K562 (cell line): ENCODE results near the gene SPON2. TPM values are rescaled to one million over a fixed set of nuclear protein-coding genes. Genes with fewer than 3 reads are reported as not detected.

Experiments used
- CAMTA2 ChIP-seq: fragments of 250-450 bp; sonication (Bioruptor Pico); conservative IDR thresholded peaks from 2 replicates; pipeline ENCODE4 v1.5.1; 2022
- ERF ChIP-seq: fragments of 450-650 bp; formaldehyde crosslinking; IDR thresholded peaks from 2 replicates; pipeline ENCODE4 v1.4.0; 2020; ENCODE audit warnings: mild to moderate bottlenecking, mixed read lengths
- HNRNPUL1 ChIP-seq: fragments of 200-400 bp; formaldehyde crosslinking; IDR thresholded peaks from 2 replicates; pipeline ENCODE4 v1.6.1; 2017; ENCODE audit warnings: low read length
- REST ChIP-seq, 2 experiments: fragments of 450-650 bp; formaldehyde crosslinking in 1 of 2; IDR thresholded peaks; 2 replicates each; pipeline versions ENCODE4 v1.4.0 to v1.6.1; 2014 to 2020; ENCODE audit warnings: mild to moderate bottlenecking in 2 of 2, borderline replicate concordance in 1 of 2, low read depth in 1 of 2
- SMAD2 ChIP-seq: fragments of 150-350 bp; IDR thresholded peaks from 2 replicates; pipeline ENCODE4 v1.6.1; 2014; ENCODE audit warnings: low read depth, mild to moderate bottlenecking, low read length
- SMAD3 ChIP-seq: fragments of 450-650 bp; formaldehyde crosslinking; conservative IDR thresholded peaks from 2 replicates; pipeline ENCODE4 v1.4.0; 2020; ENCODE audit warnings: mild to moderate bottlenecking
- UBTF ChIP-seq, 2 experiments: IDR thresholded peaks; 2 replicates each; pipeline ENCODE4 v1.6.1; 2012; ENCODE audit warnings: improper control_type of control experiment in 2 of 2, low read depth in 2 of 2, low read length in 2 of 2, borderline replicate concordance in 1 of 2
- polyA plus RNA-seq, 8 experiments: library from polyadenylated mRNA; depleted of rRNA in 4 of 8; stranded (reverse) in 5 of 8; unstranded in 3 of 8; fragments of >200 nt; fragmentation: Nextera tagmentation in 2 of 8; fragmentation: Illumina TruSeq in 1 of 8; extraction: Ambion mirVana in 2 of 8; extraction: Trizol in 1 of 8; gene quantifications; 2 replicates each; pipeline versions ENCODE4 v1.2.1 to v1.2.3, GENCODE V29; 2011 to 2014; ENCODE audit warnings: inconsistent platforms in 1 of 8, missing spikeins in 1 of 8
- total RNA-seq, 7 experiments: library from RNA; depleted of rRNA in 6 of 7; stranded (reverse); fragments of >200 nt in 6 of 7; fragmentation: Illumina TruSeq in 2 of 7; extraction: Trizol in 2 of 7; gene quantifications; 2 replicates each; pipeline versions ENCODE4 v1.2.1 to v1.2.3, GENCODE V29; 2011 to 2021; ENCODE audit warnings: low replicate concordance in 1 of 7

SPON2 gene
- total and polyA plus RNA-seq, 9 of the 15 experiments (the other 6 are each of a cell fraction or from before 2014, with no cell fraction given): 0.21 to 2.2 (median 0.83) TPM

GRCh38 chr4:1215141-1216075 is 43.0 kb upstream of the SPON2 start (continued):
- TF ChIP-seq REST (IDR thresholded peaks at IDR 0.05; ENCODE audit: borderline replicate concordance): no peak
- TF ChIP-seq REST (CRISPR knock-in tag; IDR thresholded peaks at IDR 0.05; ENCODE audit: low read depth): no peak
- no peak for TF ChIP-seq SMAD3 (CRISPR knock-in tag)
- no peak for TF ChIP-seq SMAD2
- no peak for TF ChIP-seq HNRNPUL1
- no peak for TF ChIP-seq UBTF (IDR thresholded peaks at IDR 0.05; ENCODE audit: borderline replicate concordance in 1 of 2, low read depth in 2 of 2, low read length in 2 of 2)
- no peak for TF ChIP-seq CAMTA2 (CRISPR knock-in tag)
- no peak for TF ChIP-seq ERF (CRISPR knock-in tag)
